ENCODE data around the gene LY6G5B. TPM values are rescaled to one million over a fixed set of nuclear protein-coding genes. Genes with fewer than 3 reads are reported as not detected.

LY6G5B gene
- total RNA-seq, 1 donor from 2014 or later: 20.4 TPM

DNA sequence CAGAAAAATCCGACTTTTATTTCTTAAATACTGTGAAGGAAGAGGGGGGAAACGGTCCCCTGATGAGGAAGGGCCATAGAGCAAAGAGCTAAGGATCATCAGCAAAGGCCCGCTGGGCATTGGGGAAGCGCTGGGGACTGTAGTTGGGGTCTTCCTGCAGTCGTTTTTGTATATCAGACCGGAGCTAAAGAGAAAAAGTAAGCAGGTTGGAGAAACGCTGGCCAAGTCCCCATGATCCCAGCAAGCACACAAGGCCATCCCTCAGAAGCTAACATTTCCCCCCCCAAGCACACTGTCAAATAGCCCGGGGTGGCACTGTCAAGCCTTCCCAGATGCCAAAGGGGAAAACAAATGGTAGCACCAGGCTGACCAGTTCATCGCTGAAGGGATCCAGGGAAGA, 30.7 kb upstream of the LY6G5B start:
- intact Hi-C loops (cut with DNase I): no loop called here
- DNase-seq (ENCODE audit: low spot score) (no peak), ATAC-seq (no peak)

GRCh38 chr6:31639449-31639861, 30.3 kb upstream of the LY6G5B start:
- DNase-seq (ENCODE audit: low spot score) (no peak), ATAC-seq (no peak)
- intact Hi-C loops (cut with DNase I): no loop called here

- ATAC-seq (no peak), DNase-seq (ENCODE audit: low spot score) (no peak)
- intact Hi-C loops (cut with DNase I): no loop called here
Measured at GRCh38 chr6:31640612-31641011, 29.2 kb upstream of the LY6G5B start.

DNA sequence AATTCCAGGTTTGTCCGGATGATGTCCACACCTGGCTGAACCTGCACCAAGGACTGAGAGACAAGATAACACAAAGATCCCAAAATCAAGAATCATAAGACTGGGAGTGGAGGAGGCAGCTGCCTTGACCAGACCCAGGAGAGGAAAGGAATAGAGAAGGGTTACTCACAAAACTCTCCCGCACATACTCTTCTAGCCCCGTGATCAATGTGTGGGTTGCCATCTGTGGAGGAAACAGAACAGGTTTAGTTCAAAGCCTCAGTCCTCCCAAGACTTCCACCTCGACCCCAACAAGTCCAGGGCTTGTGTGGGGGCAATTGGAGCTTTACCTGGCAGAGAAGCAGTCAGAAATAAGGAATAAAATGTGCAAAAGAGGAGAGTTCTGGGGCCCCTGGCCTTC, 28.4 kb upstream of the LY6G5B start:
- no peak for ATAC-seq
- no peak for DNase-seq (ENCODE audit: low spot score)
- intact Hi-C loops (cut with DNase I): no loop called here

- ATAC-seq (no peak), DNase-seq (ENCODE audit: low spot score) (no peak)
- intact Hi-C loops (cut with DNase I): no loop called here
Measured at GRCh38 chr6:31642798-31643570, 26.8 kb upstream of the LY6G5B start.

DNA sequence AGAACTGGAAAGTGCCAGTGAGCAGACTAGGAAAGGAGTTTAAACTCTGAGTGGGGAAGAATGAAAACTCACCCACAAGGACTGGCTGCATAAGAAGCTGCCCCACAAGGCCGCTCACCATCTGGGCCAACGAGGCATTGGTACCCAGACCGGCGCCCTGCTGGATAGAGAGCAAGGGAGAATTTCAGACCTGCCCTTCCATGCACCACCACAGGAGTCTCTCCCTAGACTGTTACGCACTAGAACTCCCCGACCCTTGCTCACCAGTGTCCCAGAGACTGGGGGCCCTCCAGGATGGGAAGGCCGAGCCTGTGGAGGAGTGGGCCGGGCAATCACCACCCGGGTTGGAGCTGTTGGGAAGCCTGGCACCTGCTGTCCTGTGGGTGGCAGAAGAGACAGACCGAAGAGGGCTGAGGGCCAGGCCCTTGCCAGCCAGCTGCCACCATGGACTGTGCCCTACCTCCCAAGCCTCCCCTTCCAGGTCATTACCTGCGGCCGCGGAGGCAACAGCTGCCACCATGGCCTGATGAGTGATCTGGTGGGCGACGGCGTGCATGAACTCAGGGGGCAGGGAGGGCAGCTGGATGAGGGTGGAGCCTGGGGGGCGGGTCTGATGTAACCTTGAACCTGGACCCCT, 25.8 kb upstream of the LY6G5B start:
- intact Hi-C loops (cut with DNase I): no loop called here
- DNase-seq (ENCODE audit: low spot score) (no peak), ATAC-seq (peak; percentile 5)

- DNase-seq (ENCODE audit: low spot score) (no peak), ATAC-seq (no peak)
- intact Hi-C loops (cut with DNase I): no loop called here
Measured at GRCh38 chr6:31645325-31645724, 24.5 kb upstream of the LY6G5B start.

- no peak for DNase-seq (ENCODE audit: low spot score)
- ATAC-seq: peak; percentile 80
Measured at GRCh38 chr6:31651602-31652191, 18.1 kb upstream of the LY6G5B start.

DNA sequence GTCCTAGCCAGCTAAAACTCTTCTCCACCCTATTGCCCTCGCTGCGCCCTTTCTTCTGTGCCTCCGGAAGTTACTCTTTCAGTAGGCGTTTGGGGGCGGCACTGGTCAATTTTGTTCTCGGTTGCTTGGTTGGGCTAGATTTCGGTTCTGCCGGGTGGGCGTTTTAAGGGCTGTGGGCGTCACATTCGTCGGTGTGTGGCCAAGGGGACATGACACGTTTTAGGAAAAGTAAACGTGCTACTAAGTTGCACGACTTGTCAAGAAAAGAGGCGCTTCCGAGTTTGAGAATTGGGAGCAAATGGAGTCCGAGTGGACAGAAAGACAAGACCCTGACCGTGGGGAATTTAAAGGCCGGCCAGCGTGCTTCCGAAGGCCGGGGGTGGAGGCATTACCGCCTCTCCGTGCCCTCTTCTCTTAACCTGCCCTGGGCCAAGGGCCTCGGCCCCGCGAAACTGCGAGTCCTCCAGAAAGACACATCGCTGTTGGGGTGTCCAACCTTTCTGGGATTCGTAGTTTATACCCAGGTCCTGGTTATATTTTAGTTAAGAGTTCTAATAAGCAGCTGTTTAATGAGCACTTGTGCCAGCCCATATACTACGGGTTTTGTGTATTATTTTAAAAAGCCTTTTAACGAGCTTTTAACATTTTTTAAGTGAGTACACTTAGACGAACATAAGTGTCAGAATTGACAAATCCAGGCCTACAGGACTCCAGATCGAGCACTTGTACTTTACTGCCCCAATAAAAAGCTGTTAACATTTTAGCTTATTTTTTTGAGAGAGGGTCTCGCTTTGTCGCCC, 16.7 kb upstream of the LY6G5B start:
- intact Hi-C loops (cut with DNase I): no loop called here
- DNase-seq (ENCODE audit: low spot score) (peak; percentile 91), ATAC-seq (peak; percentile 86)

More at GRCh38 chr6:31651602-31652191, 18.1 kb upstream of the LY6G5B start:
- intact Hi-C loops (cut with DNase I): no loop called here

- intact Hi-C loops (cut with DNase I): no loop called here
- no peak for ATAC-seq
- no peak for DNase-seq (ENCODE audit: low spot score)
Measured at GRCh38 chr6:31654574-31655348, 15.0 kb upstream of the LY6G5B start.

- ATAC-seq (no peak), DNase-seq (ENCODE audit: low spot score) (no peak)
- intact Hi-C loops (cut with DNase I): no loop called here
Measured at GRCh38 chr6:31655349-31656237, 14.2 kb upstream of the LY6G5B start, which contains the start of gene APOM. Gene APOM (plus strand): TSS chr6:31655894. CDS start chr6:31655967, 73 bp downstream.

GRCh38 chr6:31657406-31658157, 12.2 kb upstream of the LY6G5B start:
- intact Hi-C loops (cut with DNase I): no loop called here
- ATAC-seq: no peak
- no peak for DNase-seq (ENCODE audit: low spot score)

GRCh38 chr6:31658158-31658688, 11.6 kb upstream of the LY6G5B start:
- no peak for DNase-seq (ENCODE audit: low spot score)
- no peak for ATAC-seq
- intact Hi-C loops (cut with DNase I): no loop called here

GRCh38 chr6:31658983-31659648, 10.7 kb upstream of the LY6G5B start:
- DNase-seq (ENCODE audit: low spot score): no peak
- no peak for ATAC-seq

DNA sequence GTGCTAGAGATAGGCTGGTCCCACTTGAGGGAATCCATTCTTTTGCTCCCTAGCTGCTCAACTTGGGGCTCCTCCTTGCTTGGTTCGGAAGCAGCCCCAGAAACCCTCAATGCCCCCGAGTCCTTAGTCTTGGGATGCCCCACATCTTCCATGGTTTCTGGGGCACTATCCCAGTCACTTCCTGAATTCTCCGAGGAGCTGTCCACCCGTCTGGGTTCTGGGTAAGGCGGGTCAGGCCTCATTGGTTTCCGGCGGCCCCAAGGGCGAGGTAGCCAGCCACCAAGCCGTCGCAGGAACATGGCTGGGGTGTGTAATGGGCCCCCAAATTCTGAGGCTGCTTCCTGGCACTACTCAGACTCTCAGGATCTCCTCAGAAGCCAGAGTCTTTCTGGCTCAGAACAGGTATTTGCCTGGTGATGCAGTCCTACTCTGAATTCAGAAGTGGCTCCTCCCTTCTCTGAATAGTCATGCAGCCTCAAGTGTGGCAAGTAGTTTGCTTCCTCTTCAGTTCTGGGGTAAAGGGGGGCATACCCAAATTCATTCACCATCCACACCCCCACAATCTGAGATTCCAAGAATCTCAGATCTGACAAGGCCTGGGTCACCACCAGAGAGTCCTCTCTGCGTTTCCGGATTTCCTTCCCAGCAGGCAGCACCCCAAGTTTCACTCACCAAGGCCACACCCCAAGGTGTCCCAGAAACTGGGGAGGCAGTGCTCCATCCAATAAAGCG, 10.0 kb upstream of the LY6G5B start:
- DNase-seq (ENCODE audit: low spot score): no peak
- ATAC-seq: no peak
- intact Hi-C loops (cut with DNase I): no loop called here

More at GRCh38 chr6:31658983-31659648, 10.7 kb upstream of the LY6G5B start:
- intact Hi-C loops (cut with DNase I): no loop called here
